Neural crest cell (in vitro differentiated cells): ENCODE measurements around the gene ESYT3. TPM values are rescaled to one million over a fixed set of nuclear protein-coding genes. Genes with fewer than 3 reads are reported as not detected.
"Not testable (repeated sequence)": the region's sequence is repeated elsewhere in the genome, so short reads cannot be mapped to it uniquely, and the experiment has no call there.

Source experiments
- DNase-seq: peaks from one replicate; pipeline ENCODE4 v3.0.0; 2021; ENCODE audit warnings: low read depth, mixed read lengths, low spot score
- H3K27ac Mint-ChIP-seq: one replicate; pipeline ENCODE4 v1.8.0; 2021; ENCODE audit warnings: mild to moderate bottlenecking, mixed read lengths; ENCODE audit not compliant: unreplicated experiment
- H3K27me3 Mint-ChIP-seq: 2 replicates; pipeline ENCODE4 v1.8.0; 2021; ENCODE audit warnings: low read depth, mild to moderate bottlenecking, mixed read lengths
- H3K36me3 Mint-ChIP-seq: 2 replicates; pipeline ENCODE4 v1.8.0; 2021; ENCODE audit warnings: low read depth, mild to moderate bottlenecking, mixed read lengths
- H3K4me1 Mint-ChIP-seq: 2 replicates; pipeline ENCODE4 v1.8.0; 2021; ENCODE audit warnings: mixed read lengths
- H3K4me3 Mint-ChIP-seq: one replicate; pipeline ENCODE4 v1.8.0; 2021; ENCODE audit warnings: mild to moderate bottlenecking, mixed read lengths
- H3K9me3 Mint-ChIP-seq: 2 replicates; pipeline ENCODE4 v1.8.0; 2021; ENCODE audit warnings: mixed read lengths
- total RNA-seq: library from RNA; stranded (reverse); gene quantifications from 2 replicates; pipeline ENCODE4 v1.2.1, GENCODE V29; 2021
- TF ChIP-seq, protein P1 (sequence below): fragments of 200-600 bp; sonication (generic); conservative IDR thresholded peaks from 2 replicates; pipeline ENCODE4 v1.5.0; 2021; ENCODE audit warnings: antibody characterized with exemption, mild to moderate bottlenecking

Gene ESYT3
- total RNA-seq, 1 donor from 2014 or later: 0.44 TPM

GRCh38 chr3:138513090-138513843, 78.9 kb downstream of the ESYT3 start:
- no peak for DNase-seq
- no peak overlapping the region for H3K27ac Mint-ChIP-seq
- H3K4me3 Mint-ChIP-seq: no peak overlapping the region
- TF ChIP-seq, protein P1, sequence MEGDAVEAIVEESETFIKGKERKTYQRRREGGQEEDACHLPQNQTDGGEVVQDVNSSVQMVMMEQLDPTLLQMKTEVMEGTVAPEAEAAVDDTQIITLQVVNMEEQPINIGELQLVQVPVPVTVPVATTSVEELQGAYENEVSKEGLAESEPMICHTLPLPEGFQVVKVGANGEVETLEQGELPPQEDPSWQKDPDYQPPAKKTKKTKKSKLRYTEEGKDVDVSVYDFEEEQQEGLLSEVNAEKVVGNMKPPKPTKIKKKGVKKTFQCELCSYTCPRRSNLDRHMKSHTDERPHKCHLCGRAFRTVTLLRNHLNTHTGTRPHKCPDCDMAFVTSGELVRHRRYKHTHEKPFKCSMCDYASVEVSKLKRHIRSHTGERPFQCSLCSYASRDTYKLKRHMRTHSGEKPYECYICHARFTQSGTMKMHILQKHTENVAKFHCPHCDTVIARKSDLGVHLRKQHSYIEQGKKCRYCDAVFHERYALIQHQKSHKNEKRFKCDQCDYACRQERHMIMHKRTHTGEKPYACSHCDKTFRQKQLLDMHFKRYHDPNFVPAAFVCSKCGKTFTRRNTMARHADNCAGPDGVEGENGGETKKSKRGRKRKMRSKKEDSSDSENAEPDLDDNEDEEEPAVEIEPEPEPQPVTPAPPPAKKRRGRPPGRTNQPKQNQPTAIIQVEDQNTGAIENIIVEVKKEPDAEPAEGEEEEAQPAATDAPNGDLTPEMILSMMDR: no peak
- no peaks in the 10 kb centered on the region for H3K27me3 Mint-ChIP-seq
- H3K9me3 Mint-ChIP-seq: no peaks in the 10 kb centered on the region
- peaks cover 5% of the 10 kb centered on the region for H3K4me1 Mint-ChIP-seq
- peaks cover 17% of the 10 kb centered on the region for H3K36me3 Mint-ChIP-seq

DNA sequence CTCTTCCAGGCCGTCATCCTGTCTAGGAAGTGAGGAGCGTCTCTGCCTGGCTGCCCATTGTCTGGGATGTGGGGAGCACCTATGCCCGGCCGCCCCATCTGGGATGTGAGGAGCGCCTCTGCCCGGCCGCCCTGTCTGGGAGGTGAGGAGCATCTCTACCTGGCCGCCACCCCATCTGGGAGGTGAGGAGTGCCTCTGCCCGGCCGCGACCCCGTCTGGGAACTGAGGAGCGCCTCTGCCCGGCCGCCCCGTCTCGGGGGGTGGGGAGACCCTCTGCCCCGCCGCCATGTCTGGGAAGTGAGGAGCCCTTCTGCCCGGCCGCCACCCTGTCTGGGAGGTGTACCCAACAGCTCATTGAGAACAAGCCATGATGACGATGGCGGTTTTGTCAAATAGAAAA, 87.0 kb downstream of the ESYT3 start:
- H3K4me3 Mint-ChIP-seq, H3K4me1 Mint-ChIP-seq, H3K27me3 Mint-ChIP-seq, H3K9me3 Mint-ChIP-seq, DNase-seq, H3K27ac Mint-ChIP-seq: not testable (repeated sequence)
- H3K36me3 Mint-ChIP-seq: peaks cover 47% of the 10 kb centered on the region

Other genes starting within 250 kb of the ESYT3 start
- 40.0 and 50.7 TPM in 2 replicates for gene ARMC8, start 247.3 kb upstream of the ESYT3 start, total RNA-seq
- gene NME9, start 104.8 kb upstream of the ESYT3 start, total RNA-seq: 0.79 TPM in 1 of 2 replicates, not detected in the other
- gene MRAS, start 86.0 kb upstream of the ESYT3 start, total RNA-seq: 24.7 and 27.0 TPM in 2 replicates
- 23.5 and 24.9 TPM in 2 replicates for gene CEP70, start 159.6 kb downstream of the ESYT3 start, total RNA-seq
- gene FAIM, start 174.2 kb downstream of the ESYT3 start, total RNA-seq: 10.0 and 11.9 TPM in 2 replicates